ENCODE measurements around the gene ZNF385A.

Gene ZNF385A

GRCh38 chr12:54393743-54394142 is 9.2 kb upstream of the ZNF385A start:
- DNase-seq (ENCODE audit: low read depth, low spot score): no peak

GRCh38 chr12:54393207-54393609 is 8.7 kb upstream of the ZNF385A start:
- no peak for DNase-seq (ENCODE audit: low read depth, low spot score)

GRCh38 chr12:54392485-54393206 is 8.1 kb upstream of the ZNF385A start:
- no peak for DNase-seq (ENCODE audit: low read depth, low spot score)

- DNase-seq (ENCODE audit: low read depth, low spot score): peak; percentile 36
Measured at GRCh38 chr12:54390668-54391551, 6.4 kb upstream of the ZNF385A start.

- no peak for DNase-seq (ENCODE audit: low read depth, low spot score)
Measured at GRCh38 chr12:54390176-54390667, 5.7 kb upstream of the ZNF385A start.

- no peak for DNase-seq (ENCODE audit: low read depth, low spot score)
Measured at GRCh38 chr12:54389607-54390175, 5.2 kb upstream of the ZNF385A start.

GRCh38 chr12:54389134-54389508 is 4.6 kb upstream of the ZNF385A start:
- DNase-seq (ENCODE audit: low read depth, low spot score): no peak

- no peak for DNase-seq (ENCODE audit: low read depth, low spot score)
Measured at GRCh38 chr12:54388237-54389133, 4.0 kb upstream of the ZNF385A start.

GRCh38 chr12:54387114-54387467 is 2.6 kb upstream of the ZNF385A start:
- no peak for DNase-seq (ENCODE audit: low read depth, low spot score)

- no peak for DNase-seq (ENCODE audit: low read depth, low spot score)
Measured at GRCh38 chr12:54386403-54387113, 2.0 kb upstream of the ZNF385A start.

GRCh38 chr12:54385251-54385914 is 850 bp upstream of the ZNF385A start:
- no peak for DNase-seq (ENCODE audit: low read depth, low spot score)

GRCh38 chr12:54383041-54383609 is 1.4 kb downstream of the ZNF385A start:
- no peak for DNase-seq (ENCODE audit: low read depth, low spot score)

GRCh38 chr12:54381136-54381535 is 3.4 kb downstream of the ZNF385A start:
- no peak for DNase-seq (ENCODE audit: low read depth, low spot score)

GRCh38 chr12:54379398-54380201 is 4.9 kb downstream of the ZNF385A start:
- peak; percentile 85 for DNase-seq (ENCODE audit: low read depth, low spot score)

GRCh38 chr12:54378796-54379397 is 5.6 kb downstream of the ZNF385A start:
- DNase-seq (ENCODE audit: low read depth, low spot score): no peak

- DNase-seq (ENCODE audit: low read depth, low spot score): no peak
Measured at GRCh38 chr12:54377797-54378515, 6.6 kb downstream of the ZNF385A start.

GRCh38 chr12:54377007-54377406 is 7.5 kb downstream of the ZNF385A start:
- DNase-seq (ENCODE audit: low read depth, low spot score): no peak

- no peak for DNase-seq (ENCODE audit: low read depth, low spot score)
Measured at GRCh38 chr12:54376596-54376995, 7.9 kb downstream of the ZNF385A start.

Data from activated naive CD8-positive, alpha-beta T cell treated with anti-CD3 and anti-CD28 coated beads, Interleukin-2, amount 50 U/mL, for 16 hours (primary cell).